ENCODE results near the gene IRF2BPL. TPM values are rescaled to one million over a fixed set of nuclear protein-coding genes. Genes with fewer than 3 reads are reported as not detected.

Gene IRF2BPL
- total and polyA plus RNA-seq, 2 of the 4 experiments (the other 2 are of a cell fraction) = 6.3 to 14.5 TPM

DNA sequence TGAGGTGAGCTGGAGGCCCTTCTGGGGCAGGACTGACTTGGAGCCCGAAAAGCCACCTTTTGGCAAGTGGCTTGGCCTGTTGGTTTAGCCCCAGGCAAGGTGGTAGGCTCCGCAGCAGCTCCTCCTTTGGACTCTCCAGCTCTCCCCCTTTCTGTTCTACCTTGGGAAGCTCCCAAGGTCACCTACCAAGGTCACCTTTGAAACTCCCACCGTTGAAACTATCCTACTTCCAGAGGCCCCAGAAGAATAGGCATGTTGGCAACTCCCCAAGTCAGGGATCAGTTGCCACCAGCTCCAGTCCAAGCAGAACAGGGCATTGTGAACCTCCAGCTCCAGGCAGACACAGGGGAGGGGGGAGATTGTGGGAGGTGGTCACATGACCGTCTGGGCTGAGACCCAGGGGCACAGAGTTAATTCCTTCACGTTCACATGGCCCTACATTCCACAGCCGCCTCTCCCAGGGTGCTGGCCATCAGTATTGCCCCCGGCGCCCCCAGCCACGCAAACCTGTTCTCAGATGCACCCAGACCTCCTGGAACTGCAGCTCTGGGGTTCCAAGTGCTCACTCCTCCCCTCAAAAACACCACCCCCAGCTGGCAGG is 14.4 kb downstream of the IRF2BPL start:
- no peak overlapping the region for H3K14ac ChIP-seq (replicated peaks; ENCODE audit: low read depth, low read length)
- H3K9me3 ChIP-seq (ENCODE audit: control insufficient read depth, insufficient read depth, low read length) = no peaks in the 10 kb centered on the region
- intact Hi-C loops (cut with micrococcal nuclease) (no loop called here), in situ Hi-C loops (cut with MboI; ENCODE audit: low sequenced_read_pairs) (no loop called here), dilution Hi-C loops (cut with HindIII; ENCODE audit: low sequenced_read_pairs, unreplicated experiment) (no loop called here)
- no peak overlapping the region for H2BK20ac ChIP-seq (ENCODE audit: low read depth, low read length)
- H3K79me1 ChIP-seq (ENCODE audit: low read depth in 1 of 2, low read length in 2 of 2) = no peaks in the 10 kb centered on the region
- H3K9me1 ChIP-seq (ENCODE audit: insufficient read depth, low read length) = 0 out of 2 replicates have a peak, but pooled peaks cover 4% of the 10 kb centered on the region
- H3K27me3 ChIP-seq (ENCODE audit: control insufficient read depth, insufficient read depth, low read length) = peaks cover 5% of the 10 kb centered on the region; the same call in 1 of the 2 replicates
- peaks cover 5% of the 10 kb centered on the region for H3K4me1 ChIP-seq (ENCODE audit: control insufficient read depth, insufficient read depth, low read length)
- H3K18ac ChIP-seq (ENCODE audit: low read depth, low read length) = no peak overlapping the region
- H2AK5ac ChIP-seq (ENCODE audit: low read depth, low read length) = peak overlapping the region; percentile 52; the same call in 1 of the 2 replicates
- no peak overlapping the region for H2BK15ac ChIP-seq (ENCODE audit: low read depth, low read length)
- H3K4me2 ChIP-seq (ENCODE audit: low read depth, low read length) = no peak overlapping the region
- CTCF ChIA-PET = interaction anchor here (0.8 to 1.1 kb wide), 2 partner anchors 22 to 67 kb away, joined by 3 read pairs; no protein-coding TSS in a partner anchor
- peak overlapping the region; percentile 68 for H2AK9ac ChIP-seq (replicated peaks; ENCODE audit: low read depth, low read length, poor library complexity)
- H3K4me3 ChIP-seq (ENCODE audit: insufficient read depth, low read depth, low read length) = no peak overlapping the region
- H4K8ac ChIP-seq (ENCODE audit: low read depth in 2 of 2, low read length in 2 of 2) = no peak overlapping the region
- H3K23ac ChIP-seq (ENCODE audit: low read depth, low read length) = no peak overlapping the region
- H4K20me1 ChIP-seq (ENCODE audit: insufficient read depth, low read length) = no peaks in the 10 kb centered on the region
- H3K36me3 ChIP-seq (ENCODE audit: control insufficient read depth, insufficient read depth, low read length) = no peaks in the 10 kb centered on the region
- BruUV-seq (replicated peaks) = no TSS peak
- no peak for TF ChIP-seq RAD21 (IDR thresholded peaks at IDR 0.05; ENCODE audit: low read length)
- TF ChIP-seq, protein P1, sequence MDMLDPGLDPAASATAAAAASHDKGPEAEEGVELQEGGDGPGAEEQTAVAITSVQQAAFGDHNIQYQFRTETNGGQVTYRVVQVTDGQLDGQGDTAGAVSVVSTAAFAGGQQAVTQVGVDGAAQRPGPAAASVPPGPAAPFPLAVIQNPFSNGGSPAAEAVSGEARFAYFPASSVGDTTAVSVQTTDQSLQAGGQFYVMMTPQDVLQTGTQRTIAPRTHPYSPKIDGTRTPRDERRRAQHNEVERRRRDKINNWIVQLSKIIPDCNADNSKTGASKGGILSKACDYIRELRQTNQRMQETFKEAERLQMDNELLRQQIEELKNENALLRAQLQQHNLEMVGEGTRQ (IDR thresholded peaks at IDR 0.05; ENCODE audit: low read depth, low read length) = peak; percentile 76
- no peak for TF ChIP-seq MAFK (IDR thresholded peaks at IDR 0.05; ENCODE audit: low read depth, low read length)
- no peak for TF ChIP-seq SMC3 (IDR thresholded peaks at IDR 0.05; ENCODE audit: low read depth, low read length)
- peak; percentile 61; the same call in 1 of the 2 replicates for TF ChIP-seq MAZ (IDR thresholded peaks at IDR 0.05; ENCODE audit: borderline replicate concordance, low read depth, low read length)
- H4K91ac ChIP-seq (ENCODE audit: insufficient read depth, low read depth, low read length) = no peak overlapping the region; the same call in 1 of the 2 replicates
- POLR2A ChIA-PET (ENCODE audit: unreplicated experiment) = no interaction called here
- H4K5ac ChIP-seq (ENCODE audit: low read depth, low read length) = no peak overlapping the region; the same call in 1 of the 2 replicates
- no peak overlapping the region for H3K27ac ChIP-seq (ENCODE audit: insufficient read depth, low read length)
- peak overlapping the region; percentile 71 for H2AFZ ChIP-seq (replicated peaks; ENCODE audit: low read length, poor library complexity)
- no peak overlapping the region for H2BK5ac ChIP-seq (ENCODE audit: low read depth, low read length, poor library complexity, severe bottlenecking)
- no peak overlapping the region for H3K9ac ChIP-seq (ENCODE audit: low read depth, low read length)
- peak; percentile 83 for ATAC-seq (ENCODE audit: low read depth)
- H3K4ac ChIP-seq (ENCODE audit: low read depth, low read length) = no peak overlapping the region
- 86% methylated on average over 1 of the region's 9 CpGs; no CpG with 5 or more reads in 1 of the 2 experiments for WGBS, 2 experiments (ENCODE audit: extremely low coverage in 2 of 2, insufficient read length in 1 of 2)
- H2BK120ac ChIP-seq (ENCODE audit: low read depth, low read length) = no peak overlapping the region
- no peak overlapping the region for H3K56ac ChIP-seq (ENCODE audit: extremely low read depth, insufficient read depth, low read length)
- DNase-seq = peak; percentile 47

Data from IMR-90 (cell line).